PC-3 (cell line): ENCODE measurements around the gene GALNT18. TPM values are rescaled to one million over a fixed set of nuclear protein-coding genes. Genes with fewer than 3 reads are reported as not detected.
A peak's percentile ranks its signal among the peaks of the same experiment; 100 is the strongest.

ENCODE experiments used
- ATAC-seq: fragments of 200-7000 bp; cut with Tn5 transposase; 2 replicates; pipeline ENCODE4 v1.9.1; 2020; ENCODE audit warnings: mild to moderate bottlenecking, moderate library complexity
- BruUV-seq: library from RNA; stranded (reverse); fragments of 400-500 nt; replicated peaks from 2 replicates; lab custom pipeline; 2021; lab: Mats Ljungman, UMichigan
- CTCF ChIA-PET: fragments of 300-600 bp; sonication (Branson Sonifier 250); formaldehyde crosslinking; loops from one replicate; lab custom pipeline; 2022; ENCODE audit warnings: antibody characterized with exemption; lab: Charles Lee
- POLR2A ChIA-PET: fragments of 300-600 bp; sonication (Branson Sonifier 250); formaldehyde crosslinking; loops from one replicate; lab custom pipeline; 2022; ENCODE audit warnings: antibody characterized with exemption; ENCODE audit not compliant: unreplicated experiment; lab: Charles Lee
- DNase-seq: peaks from one replicate; pipeline ENCODE4 v3.0.0-alpha.2; 2015
- H2AFZ ChIP-seq: fragments of 300-600 bp; sonication (generic); 2 replicates; pipeline ENCODE4 v1.6.0; 2016; ENCODE audit warnings: antibody characterized with exemption, low read length
- H3F3A ChIP-seq: fragments of 300-600 bp; sonication (generic); one replicate; pipeline ENCODE4 v1.6.0; 2017; ENCODE audit warnings: antibody characterized with exemption, low read length, control low read depth, mild to moderate bottlenecking; ENCODE audit not compliant: unreplicated experiment
- H3K27ac ChIP-seq: fragments of 300-600 bp; sonication (generic); 2 replicates; pipeline ENCODE4 v1.5.1; 2016; ENCODE audit warnings: mild to moderate bottlenecking, low read length
- H3K27me3 ChIP-seq: fragments of 300-600 bp; sonication (generic); 2 replicates; pipeline ENCODE4 v1.6.1; 2016; ENCODE audit warnings: low read length, mixed read lengths
- H3K36me3 ChIP-seq: fragments of 300-600 bp; sonication (generic); 2 replicates; pipeline ENCODE4 v1.6.1; 2016; ENCODE audit warnings: low read depth, mixed run types, low read length, mixed read lengths
- H3K4me1 ChIP-seq: fragments of 300-600 bp; sonication (generic); 2 replicates; pipeline ENCODE4 v1.5.1; 2016; ENCODE audit warnings: low read length; ENCODE audit not compliant: insufficient read depth
- H3K4me2 ChIP-seq: fragments of 300-600 bp; sonication (generic); 2 replicates; pipeline ENCODE4 v1.6.0; 2016; ENCODE audit warnings: low read length
- H3K4me3 ChIP-seq: fragments of 300-600 bp; sonication (generic); 2 replicates; pipeline ENCODE4 v1.5.1; 2016; ENCODE audit warnings: mild to moderate bottlenecking, low read length, mixed read lengths
- H3K79me2 ChIP-seq: fragments of 300-600 bp; sonication (generic); 2 replicates; pipeline ENCODE4 v1.6.1; 2017; ENCODE audit warnings: low read length, mixed read lengths
- H3K9ac ChIP-seq: fragments of 300-600 bp; sonication (generic); 2 replicates; pipeline ENCODE4 v1.6.0; 2016; ENCODE audit warnings: mild to moderate bottlenecking, low read length
- H3K9me2 ChIP-seq: fragments of 300-600 bp; sonication (generic); replicated peaks from 2 replicates; pipeline ENCODE4 v1.6.1; 2016; ENCODE audit warnings: mixed run types, low read length, mixed read lengths
- H3K9me3 ChIP-seq: fragments of 300-600 bp; sonication (generic); 2 replicates; pipeline ENCODE4 v1.6.1; 2016; ENCODE audit warnings: low read length, mixed read lengths
- H4K20me1 ChIP-seq: fragments of 300-600 bp; sonication (generic); 2 replicates; pipeline ENCODE4 v1.6.1; 2016; ENCODE audit warnings: low read length, mixed read lengths
- EZH2 ChIP-seq: fragments of 300-600 bp; sonication (generic); IDR thresholded peaks from one replicate; pipeline ENCODE4 v1.6.1; 2017; ENCODE audit warnings: antibody characterized with exemption, mild to moderate bottlenecking, low read length; ENCODE audit not compliant: unreplicated experiment
- EZH2phosphoT487 ChIP-seq: fragments of 300-600 bp; sonication (generic); IDR thresholded peaks from 2 replicates; pipeline ENCODE4 v1.6.1; 2018; ENCODE audit warnings: mild to moderate bottlenecking, antibody characterized with exemption, low read length, borderline replicate concordance
- intact Hi-C: fragments of 100-400 bp; cut with micrococcal nuclease; formaldehyde crosslinking; loops from 2 replicates; pipeline ENCODE4 v1.9.0; 2023
- total RNA-seq: library from RNA; depleted of rRNA; stranded (reverse); fragments of >200 nt; gene quantifications from 2 replicates; pipeline ENCODE4 v1.2.3, GENCODE V29; 2014
- TF ChIP-seq, protein P1 (sequence below): fragments of 300-600 bp; sonication (generic); conservative IDR thresholded peaks from 2 replicates; pipeline ENCODE4 v1.5.1; 2017; ENCODE audit warnings: antibody characterized with exemption, low read depth, mild to moderate bottlenecking, low read length

The GALNT18 gene
- total RNA-seq, 1 experiment from 2014 or later, result 34.5 TPM

- Histone ChIP-seq H3K4me3 (no peak overlapping the region), H3K9me2 (no peaks in the 10 kb centered on the region), H3K9ac (no peak overlapping the region), H3K27ac (no peak overlapping the region), H3K79me2 (no peaks in the 10 kb centered on the region), H3K4me2 (no peak overlapping the region), H3K9me3 (no peaks in the 10 kb centered on the region), H3F3A (no peaks in the 10 kb centered on the region), H4K20me1 (no peaks in the 10 kb centered on the region), H2AFZ (no peak overlapping the region), H3K27me3 (no peaks in the 10 kb centered on the region), H3K4me1 (no peaks in the 10 kb centered on the region), H3K36me3 (peaks cover 3% of the 10 kb centered on the region; the same call in 1 of the 2 replicates)
- BruUV-seq, result no TSS peak
- DNase-seq, result peak; percentile 23
- TF ChIP-seq, protein P1, sequence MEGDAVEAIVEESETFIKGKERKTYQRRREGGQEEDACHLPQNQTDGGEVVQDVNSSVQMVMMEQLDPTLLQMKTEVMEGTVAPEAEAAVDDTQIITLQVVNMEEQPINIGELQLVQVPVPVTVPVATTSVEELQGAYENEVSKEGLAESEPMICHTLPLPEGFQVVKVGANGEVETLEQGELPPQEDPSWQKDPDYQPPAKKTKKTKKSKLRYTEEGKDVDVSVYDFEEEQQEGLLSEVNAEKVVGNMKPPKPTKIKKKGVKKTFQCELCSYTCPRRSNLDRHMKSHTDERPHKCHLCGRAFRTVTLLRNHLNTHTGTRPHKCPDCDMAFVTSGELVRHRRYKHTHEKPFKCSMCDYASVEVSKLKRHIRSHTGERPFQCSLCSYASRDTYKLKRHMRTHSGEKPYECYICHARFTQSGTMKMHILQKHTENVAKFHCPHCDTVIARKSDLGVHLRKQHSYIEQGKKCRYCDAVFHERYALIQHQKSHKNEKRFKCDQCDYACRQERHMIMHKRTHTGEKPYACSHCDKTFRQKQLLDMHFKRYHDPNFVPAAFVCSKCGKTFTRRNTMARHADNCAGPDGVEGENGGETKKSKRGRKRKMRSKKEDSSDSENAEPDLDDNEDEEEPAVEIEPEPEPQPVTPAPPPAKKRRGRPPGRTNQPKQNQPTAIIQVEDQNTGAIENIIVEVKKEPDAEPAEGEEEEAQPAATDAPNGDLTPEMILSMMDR, result no peak
- TF ChIP-seq EZH2phosphoT487 (no peak), EZH2 (no peak)
- intact Hi-C loops, result no loop called here
- ChIA-PET POLR2A (no interaction called here), CTCF (no interaction called here)
- no peak for ATAC-seq
Measured at GRCh38 chr11:11366793-11367192, 255.0 kb downstream of the GALNT18 start.

- H3K9me3 ChIP-seq, result no peaks in the 10 kb centered on the region
- H3K4me2 ChIP-seq, result no peak overlapping the region
- no peak overlapping the region for H2AFZ ChIP-seq
- BruUV-seq, result no TSS peak
- DNase-seq (no peak), ATAC-seq (no peak)
- no peaks in the 10 kb centered on the region for H3K9me2 ChIP-seq
- no peak overlapping the region for H3K4me3 ChIP-seq
- H3K27ac ChIP-seq, result no peak overlapping the region
- peaks cover 3% of the 10 kb centered on the region; the same call in 1 of the 2 replicates for H3K36me3 ChIP-seq
- H3F3A ChIP-seq, result no peaks in the 10 kb centered on the region
- no peaks in the 10 kb centered on the region for H3K27me3 ChIP-seq
- CTCF ChIA-PET, result no interaction called here
- TF ChIP-seq EZH2, result no peak
- TF ChIP-seq EZH2phosphoT487, result no peak
- TF ChIP-seq, protein P1, result no peak
- POLR2A ChIA-PET, result no interaction called here
- H3K4me1 ChIP-seq, result no peaks in the 10 kb centered on the region
- H4K20me1 ChIP-seq, result no peaks in the 10 kb centered on the region
- no peak overlapping the region for H3K9ac ChIP-seq
- intact Hi-C loops, result no loop called here
- no peaks in the 10 kb centered on the region for H3K79me2 ChIP-seq
Measured at GRCh38 chr11:11363674-11364073, 258.1 kb downstream of the GALNT18 start.

DNA sequence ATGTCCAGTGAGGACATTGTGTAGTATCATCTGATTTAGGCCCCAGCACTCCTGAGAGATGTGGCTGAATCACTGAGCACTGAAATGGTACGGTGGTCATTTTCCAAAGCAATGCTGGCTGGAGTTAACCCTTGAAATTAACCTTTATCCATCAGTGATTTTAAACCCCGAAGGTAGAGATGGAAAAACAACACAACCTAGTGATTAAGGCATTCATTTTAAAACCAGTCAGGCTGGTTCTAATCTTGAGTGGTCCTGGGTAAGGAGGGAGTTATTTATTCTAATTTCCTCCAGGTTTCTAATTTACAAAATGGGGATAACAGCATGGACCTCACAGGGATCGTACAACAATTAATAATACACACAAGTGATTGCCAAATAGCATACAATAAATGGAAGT lies 262.2 kb downstream of the GALNT18 start:
- DNase-seq, result no peak
- Histone ChIP-seq H3K27me3 (no peaks in the 10 kb centered on the region), H3K9me3 (no peaks in the 10 kb centered on the region), H3K27ac (no peak overlapping the region), H3K4me2 (no peak overlapping the region), H3K36me3 (no peaks in the 10 kb centered on the region), H2AFZ (no peak overlapping the region), H3K9me2 (no peaks in the 10 kb centered on the region), H3K4me3 (no peak overlapping the region), H4K20me1 (no peaks in the 10 kb centered on the region), H3K9ac (no peak overlapping the region), H3K79me2 (no peaks in the 10 kb centered on the region), H3F3A (no peaks in the 10 kb centered on the region), H3K4me1 (no peaks in the 10 kb centered on the region)
- no TSS peak for BruUV-seq
- ChIA-PET CTCF (no interaction called here), POLR2A (no interaction called here)
- TF ChIP-seq, protein P1, result no peak
- TF ChIP-seq EZH2phosphoT487, result no peak
- no peak for TF ChIP-seq EZH2
- intact Hi-C loops, result no loop called here
- ATAC-seq, result no peak
